LHCN-M2 (cell line): ENCODE data around the gene SLC3A2. TPM values are rescaled to one million over a fixed set of nuclear protein-coding genes. Genes with fewer than 3 reads are reported as not detected.
A peak's percentile ranks its signal among the peaks of the same experiment; 100 is the strongest.

Source experiments
- DNase-seq: peaks from one replicate; pipeline ENCODE4 v3.0.0-alpha.2; 2012; ENCODE audit warnings: low read depth
- total RNA-seq: library from RNA; depleted of rRNA; stranded (reverse); fragments of >200 nt; gene quantifications from 2 replicates; pipeline ENCODE4 v1.2.3, GENCODE V29; 2014

The SLC3A2 gene
- total RNA-seq, 1 experiment from 2014 or later = 132 TPM

DNA sequence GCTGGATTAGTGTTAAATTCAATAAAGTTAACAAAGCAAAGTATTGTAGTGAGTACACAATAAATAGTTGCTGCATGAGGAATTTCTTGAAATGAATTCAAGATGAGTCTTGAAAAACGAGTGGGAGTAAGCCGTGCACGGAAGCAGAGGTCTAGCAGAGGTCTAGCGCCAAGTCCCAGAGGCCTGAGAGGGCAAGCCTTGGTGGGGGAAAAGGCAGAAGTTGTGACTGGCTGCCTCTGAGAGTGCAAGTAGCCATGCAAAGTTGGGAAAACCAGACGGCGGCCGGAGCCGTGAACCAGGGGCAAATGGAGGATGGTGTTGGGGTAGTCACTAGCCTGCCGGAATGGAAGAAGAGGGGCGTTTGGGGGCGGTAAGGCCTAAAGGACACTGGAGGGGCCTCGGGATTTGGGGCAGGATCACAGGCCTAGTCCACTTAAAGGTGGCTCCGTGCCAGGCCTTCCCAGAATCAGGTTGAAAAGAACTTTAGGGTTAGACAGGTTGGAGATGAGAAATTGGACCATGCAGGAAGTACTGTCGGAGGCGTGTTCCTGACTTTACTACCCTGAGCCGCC, 379 bp upstream of the SLC3A2 start:
- DNase-seq = peak; percentile 78

DNA sequence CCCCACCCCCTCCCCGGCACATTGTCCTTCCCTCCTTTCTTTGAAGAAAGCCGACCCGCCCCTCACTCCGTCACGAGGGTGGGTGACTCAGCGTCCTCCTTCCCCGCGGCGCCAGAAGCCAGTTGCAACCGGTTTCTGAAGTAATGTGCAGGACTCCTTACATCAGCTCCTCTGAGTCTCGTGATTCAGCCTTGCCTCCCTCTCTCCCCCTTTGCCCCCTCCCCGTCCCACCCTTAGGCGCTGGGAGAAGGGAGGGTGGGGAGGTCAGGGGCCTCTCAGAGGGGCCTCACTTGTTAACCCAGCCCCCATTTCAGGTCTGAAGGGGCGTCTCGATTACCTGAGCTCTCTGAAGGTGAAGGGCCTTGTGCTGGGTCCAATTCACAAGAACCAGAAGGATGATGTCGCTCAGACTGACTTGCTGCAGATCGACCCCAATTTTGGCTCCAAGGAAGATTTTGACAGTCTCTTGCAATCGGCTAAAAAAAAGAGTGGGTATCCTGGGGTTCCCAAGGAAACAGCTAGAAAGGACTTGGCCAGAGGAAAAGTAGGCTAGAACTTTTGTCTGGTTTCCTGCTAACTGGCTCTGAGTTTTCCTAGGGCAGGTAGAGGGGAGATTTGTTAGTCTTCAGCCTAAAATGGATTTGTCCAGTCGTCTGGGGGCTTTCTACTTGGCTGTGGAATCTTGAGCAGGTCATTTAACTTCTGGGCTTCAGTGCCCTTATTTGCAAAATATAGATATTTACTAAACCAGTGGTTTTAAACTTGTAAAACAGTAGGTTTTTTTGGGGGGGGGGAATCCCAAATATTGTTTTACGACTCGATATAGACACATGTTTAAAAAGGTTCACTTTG, 1.1 kb downstream of the SLC3A2 start:
- peak; percentile 96 for DNase-seq

DNA sequence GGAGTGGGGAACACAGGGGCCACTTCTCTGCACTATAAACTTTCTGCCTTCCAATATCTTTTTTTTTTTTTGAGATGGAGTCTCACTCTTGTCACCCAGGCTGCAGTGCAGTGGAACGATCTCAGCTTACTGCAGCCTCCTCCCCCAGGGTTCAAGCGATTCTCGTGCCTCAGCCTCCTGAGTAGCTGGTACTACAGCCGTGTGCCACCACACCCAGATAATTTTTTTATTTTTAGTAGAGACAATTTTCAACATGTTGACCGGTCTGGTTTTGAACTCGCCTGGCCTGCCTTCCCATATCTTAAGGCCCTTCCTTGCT, 1.7 kb downstream of the SLC3A2 start:
- no peak for DNase-seq

DNA sequence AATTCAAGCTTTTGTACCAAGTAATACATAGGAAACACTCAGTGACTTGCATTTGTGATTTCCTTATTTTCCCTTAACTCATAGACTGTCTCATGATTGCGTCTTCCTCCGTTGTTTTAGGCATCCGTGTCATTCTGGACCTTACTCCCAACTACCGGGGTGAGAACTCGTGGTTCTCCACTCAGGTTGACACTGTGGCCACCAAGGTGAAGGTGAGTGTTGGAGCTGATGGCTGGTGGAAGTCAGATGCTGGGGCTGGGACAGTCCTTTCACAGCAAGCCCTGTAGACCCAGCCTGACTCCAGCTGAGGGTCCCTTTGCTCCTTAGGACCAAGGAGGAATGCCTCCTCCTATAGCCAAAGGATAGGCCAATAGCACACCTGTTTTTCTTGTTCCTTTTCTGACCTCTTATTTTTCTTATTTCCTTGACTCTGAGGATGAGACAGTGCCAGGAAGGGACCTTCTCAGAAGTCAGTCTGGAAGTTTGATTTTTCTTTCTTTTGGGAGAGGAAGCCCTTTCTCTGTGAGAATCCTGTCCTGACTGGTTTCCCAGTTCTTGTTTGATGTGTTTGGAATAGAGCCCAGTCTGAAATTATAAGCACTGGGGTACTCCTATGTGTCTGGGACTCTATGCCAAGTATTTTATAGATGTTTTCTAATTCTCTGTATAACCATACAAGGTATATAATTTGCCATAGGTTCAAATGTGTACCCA, 2.2 kb downstream of the SLC3A2 start:
- DNase-seq = no peak

DNA sequence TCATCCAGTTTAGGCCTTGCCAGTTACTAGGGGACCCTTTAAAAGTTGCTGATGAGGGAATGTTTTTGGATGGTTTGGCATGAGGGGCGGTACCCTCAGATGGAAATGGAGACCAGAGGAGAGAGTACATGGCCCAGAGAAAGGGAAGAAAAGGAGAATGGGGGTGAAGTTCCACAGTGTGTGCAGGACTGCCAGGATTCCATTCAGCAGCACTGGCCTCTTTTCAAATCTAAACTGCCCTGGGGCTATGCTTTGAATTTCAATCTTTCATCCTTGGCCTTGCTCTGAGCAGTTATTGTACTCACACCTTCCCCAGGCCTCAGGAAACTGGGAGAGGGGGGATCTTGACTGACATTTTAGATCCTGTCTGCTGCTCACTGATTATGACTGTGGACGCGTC, 3.0 kb downstream of the SLC3A2 start:
- no peak for DNase-seq

DNA sequence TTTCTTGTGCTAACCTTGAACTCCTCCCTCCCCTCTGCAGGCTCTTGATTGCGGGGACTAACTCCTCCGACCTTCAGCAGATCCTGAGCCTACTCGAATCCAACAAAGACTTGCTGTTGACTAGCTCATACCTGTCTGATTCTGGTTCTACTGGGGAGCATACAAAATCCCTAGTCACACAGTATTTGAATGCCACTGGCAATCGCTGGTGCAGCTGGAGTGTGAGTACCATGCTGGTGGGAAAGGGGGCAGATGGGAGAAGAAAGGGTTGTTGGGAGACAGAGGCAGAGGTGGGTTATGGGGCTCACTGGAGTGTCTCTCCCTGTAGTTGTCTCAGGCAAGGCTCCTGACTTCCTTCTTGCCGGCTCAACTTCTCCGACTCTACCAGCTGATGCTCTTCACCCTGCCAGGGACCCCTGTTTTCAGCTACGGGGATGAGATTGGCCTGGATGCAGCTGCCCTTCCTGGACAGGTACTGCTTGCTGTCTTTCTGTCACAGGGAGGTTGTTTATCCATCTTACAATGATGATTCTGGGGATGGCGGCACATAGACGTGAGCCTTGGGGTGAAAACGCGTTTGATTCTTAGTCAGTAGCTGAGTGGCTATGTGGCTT, 4.5 kb downstream of the SLC3A2 start:
- DNase-seq = no peak

DNA sequence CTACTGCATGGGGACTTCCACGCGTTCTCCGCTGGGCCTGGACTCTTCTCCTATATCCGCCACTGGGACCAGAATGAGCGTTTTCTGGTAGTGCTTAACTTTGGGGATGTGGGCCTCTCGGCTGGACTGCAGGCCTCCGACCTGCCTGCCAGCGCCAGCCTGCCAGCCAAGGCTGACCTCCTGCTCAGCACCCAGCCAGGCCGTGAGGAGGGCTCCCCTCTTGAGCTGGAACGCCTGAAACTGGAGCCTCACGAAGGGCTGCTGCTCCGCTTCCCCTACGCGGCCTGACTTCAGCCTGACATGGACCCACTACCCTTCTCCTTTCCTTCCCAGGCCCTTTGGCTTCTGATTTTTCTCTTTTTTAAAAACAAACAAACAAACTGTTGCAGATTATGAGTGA, 7.7 kb downstream of the SLC3A2 start:
- DNase-seq = no peak

DNA sequence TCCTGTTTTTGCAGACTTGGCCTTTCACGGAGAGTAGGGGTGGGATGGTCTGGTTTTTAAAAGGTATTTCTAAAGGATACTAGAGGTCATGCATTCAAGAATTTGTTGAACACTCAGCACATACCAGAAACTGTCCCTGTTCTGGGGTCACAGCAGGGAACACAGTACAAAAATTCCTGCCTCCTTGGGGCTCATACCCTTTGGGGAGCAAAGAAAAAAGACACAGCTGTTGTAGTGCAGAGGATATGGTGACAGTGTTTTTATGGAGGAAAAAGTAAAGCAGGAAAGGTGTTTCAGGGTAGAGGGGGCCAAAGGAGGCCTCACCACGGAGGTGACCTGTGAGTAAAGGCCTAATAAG, 8.4 kb downstream of the SLC3A2 start:
- no peak for DNase-seq

DNA sequence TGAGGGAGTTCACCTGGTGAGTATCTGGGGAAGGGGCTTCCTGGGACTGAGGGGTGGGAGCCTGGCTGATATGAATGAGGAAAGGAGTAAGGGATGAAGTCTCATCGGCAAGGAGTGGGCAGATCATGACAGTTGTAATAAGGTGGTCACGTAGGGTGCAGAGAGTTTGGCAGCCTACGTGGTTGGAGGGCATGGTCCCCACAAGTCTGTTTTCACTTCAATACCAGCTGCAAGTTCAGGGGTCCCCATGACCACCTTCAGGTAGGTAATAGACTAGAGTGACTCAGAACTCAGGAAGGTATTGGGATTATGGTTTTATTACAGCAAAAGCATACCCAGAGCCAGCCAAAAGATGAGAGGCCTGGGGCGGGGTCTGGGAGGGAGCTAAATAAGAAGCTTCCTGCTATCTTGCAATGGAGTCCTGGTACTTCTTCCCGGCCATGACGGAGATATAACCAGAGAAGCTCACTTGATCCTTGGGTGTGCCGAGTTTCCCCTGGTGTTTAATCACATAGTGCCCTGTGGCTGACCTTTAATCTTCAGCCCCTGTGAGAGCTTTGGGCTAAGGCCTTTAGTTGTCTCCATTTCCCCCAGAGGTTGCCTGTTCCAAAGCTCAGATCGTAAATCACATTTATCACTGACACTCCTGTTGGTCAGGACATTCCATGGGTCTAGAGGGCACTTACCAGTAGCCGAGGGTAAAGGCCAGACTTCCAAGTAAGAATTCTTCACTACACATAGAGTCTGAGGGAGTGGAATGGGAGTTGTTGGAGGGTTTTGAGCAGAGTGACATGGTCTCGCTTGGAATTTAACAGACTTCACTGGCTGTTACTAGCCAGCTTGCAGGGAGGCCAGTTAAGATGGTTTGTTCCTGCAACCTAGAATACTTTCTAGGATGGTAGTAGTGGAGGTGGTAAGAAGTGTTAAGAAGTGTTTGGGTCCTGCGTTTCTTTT, 9.1 kb downstream of the SLC3A2 start:
- peak; percentile 64 for DNase-seq

DNA sequence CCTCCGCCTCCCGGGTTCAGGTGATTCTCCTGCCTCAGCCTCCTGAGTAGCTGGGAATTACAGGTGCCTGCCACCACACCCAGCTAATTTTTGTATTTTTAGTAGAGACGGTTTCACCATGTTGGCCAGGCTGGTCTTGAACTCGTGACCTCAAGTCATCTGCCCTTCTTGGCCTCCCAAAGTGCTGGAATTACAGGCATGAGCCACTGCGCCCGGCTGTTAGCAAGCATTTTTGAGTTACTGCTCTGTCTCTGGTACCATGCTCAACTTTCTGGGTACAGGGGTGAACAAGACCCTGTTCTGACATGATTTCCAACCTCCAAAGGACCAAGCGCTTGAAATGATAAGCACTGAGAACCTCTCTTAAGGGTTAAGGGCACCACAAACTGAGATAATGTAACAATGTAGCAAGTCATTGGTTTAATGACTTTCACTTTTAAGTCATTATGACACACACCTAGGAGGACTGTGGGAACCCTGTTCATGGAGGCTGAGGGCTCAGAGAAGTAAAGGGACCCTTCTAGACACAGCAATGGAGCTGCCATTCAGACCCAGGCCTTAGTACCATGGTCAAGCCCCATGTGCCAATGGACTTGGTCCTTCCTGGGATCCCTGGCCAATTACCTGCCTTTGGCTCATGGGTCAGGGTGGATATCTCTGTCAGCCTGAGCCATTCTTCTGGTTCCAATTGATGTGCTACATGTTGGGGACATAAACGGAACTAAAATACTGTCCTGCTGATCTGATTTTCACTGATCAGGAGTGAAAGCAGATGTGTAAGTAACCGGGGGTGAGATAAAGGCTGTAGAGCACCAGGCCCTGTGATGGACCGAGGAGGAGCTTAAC, 11.6 kb downstream of the SLC3A2 start:
- no peak for DNase-seq

DNA sequence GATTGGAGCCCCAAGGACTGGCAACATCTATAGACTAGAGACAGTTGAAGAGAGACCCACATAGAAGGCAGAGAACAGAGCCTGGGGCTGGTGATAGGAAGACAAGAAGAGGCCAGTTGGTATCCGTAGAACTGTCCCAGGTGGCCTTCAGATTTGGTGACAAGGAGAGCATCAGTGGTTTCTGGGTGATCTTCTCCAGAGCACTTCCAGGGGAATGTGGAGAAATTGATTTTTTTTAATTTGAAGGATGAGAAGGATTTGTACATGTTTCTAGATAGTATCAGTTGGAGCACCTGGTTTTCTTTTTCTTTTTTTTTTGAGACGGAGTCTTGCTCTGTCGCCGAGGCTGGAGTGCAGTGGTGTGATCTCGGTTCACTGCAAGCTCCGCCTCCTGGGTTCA, 14.8 kb downstream of the SLC3A2 start:
- DNase-seq = no peak

DNA sequence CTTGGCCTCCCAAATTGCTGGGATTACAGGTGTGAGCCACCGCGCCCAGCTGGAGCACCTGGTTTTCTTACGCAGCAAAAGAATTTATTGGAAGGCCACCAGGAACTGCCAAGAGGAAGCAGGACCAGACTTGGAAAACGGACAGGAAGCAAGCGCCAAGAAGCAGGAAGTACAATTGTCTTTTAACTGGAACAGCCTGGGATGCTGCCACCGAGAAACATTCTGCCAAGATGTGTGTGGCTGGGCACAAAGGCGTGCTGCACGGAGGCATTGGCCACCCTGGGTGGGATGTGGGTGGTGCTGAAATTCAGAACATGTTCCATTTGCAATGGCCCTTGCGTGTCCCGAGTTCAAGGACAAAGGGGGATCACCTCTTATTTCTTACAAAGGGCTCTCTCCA, 15.4 kb downstream of the SLC3A2 start:
- DNase-seq = no peak

DNA sequence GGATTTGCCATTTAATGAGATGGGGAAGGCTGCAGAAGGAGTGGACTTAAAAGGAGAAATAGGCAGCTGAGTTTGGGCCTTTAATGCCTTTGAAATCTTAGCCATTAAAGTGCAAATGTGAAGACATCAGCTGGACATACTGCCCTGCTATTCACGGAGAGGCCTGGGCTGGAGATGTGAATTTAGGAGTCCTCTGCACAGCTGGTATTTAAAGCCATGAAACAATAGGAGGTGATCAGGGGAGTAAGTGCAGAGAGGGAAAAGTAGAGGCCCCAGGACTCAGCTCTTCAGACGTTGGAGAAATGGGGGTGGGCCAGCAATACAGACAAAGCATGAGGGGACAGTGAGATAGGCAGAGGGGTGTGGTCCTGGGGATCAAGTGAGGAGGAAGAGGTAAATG, 16.6 kb downstream of the SLC3A2 start:
- DNase-seq = no peak

DNA sequence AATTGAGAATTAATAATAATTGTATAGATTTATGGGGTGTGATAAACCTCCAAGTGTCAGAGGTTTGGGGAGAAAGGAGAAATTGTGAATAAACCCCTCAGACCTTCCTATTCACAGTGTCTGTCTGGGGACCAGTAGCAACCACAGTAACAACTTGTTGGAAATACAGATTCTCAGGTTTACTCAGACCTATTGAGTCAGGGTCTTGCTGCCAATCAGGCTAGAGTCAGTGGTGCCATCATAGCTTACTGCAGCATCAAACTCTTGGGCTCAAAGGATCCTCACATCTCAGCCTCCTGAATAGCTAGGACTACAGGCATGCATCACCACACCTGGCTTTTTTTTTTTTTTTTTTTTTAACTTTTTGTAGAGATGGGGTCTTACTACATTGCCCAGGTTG, 17.3 kb downstream of the SLC3A2 start:
- DNase-seq = no peak

DNA sequence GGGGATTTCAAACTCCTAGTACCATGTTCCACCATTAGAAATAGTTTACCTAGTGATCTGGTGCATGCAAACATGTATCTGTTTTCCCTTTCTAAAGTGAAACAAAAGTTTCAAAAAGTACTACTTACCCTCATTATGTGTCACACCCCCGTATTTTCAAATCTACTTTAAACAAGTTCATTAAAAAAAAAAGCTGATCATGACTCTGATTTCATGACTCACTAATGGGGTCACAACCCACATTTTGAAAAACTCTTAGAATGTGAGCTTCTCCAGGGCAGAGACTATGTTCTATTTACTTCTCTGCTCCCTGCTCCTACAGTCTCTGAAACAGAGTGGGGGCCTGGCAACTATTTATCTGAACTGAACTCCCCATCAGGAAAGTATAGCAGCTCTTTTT, 22.2 kb downstream of the SLC3A2 start:
- DNase-seq = peak; percentile 20

DNA sequence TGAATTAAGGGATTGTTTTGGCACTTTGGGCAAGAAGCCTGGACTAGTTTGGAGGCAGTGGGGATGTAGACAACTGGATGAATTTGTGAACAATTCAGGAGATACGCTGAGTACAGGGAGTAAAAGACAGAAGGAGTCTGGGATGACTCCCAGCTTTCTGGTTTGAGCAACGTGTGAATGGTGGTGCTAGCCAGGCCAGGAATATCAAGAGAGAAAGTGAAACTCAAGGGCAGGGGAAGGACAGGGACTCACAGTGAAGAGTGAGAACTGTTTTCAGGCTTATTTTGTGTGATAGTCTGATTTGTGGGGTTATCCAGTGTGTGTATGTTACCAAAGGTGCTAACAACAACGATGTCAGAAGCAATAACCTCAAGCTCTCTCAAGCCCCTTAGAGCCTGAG, 24.6 kb downstream of the SLC3A2 start:
- no peak for DNase-seq

DNA sequence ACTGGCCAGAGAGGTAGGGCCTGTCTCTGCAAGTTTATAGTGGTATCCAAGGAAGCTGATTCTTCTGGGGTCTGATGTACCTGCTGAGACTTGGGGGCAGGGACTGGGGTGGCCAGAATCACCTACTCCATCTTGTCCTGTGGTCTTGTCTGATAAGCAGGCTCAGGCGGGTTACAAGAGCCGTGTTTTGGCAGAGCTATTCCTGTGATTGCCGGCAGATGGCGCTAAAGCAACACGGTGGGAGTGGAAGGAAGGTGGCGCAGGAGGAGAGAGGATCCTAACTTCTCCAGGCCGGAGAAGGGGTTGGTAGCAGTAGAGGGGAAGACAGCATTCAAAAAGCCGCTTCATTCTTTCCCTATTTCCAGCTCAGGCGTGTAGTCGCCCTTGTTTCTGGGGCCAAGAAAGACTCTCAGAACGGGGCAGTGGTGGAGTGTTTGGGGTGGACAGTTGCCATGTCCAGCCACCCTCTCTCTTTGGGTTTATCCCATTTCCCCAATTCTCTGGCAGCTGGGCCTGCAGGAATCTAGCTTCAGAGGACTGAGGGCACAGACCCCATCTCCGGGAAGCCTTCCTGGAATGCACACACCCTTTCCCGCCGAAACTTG, 25.3 kb downstream of the SLC3A2 start:
- DNase-seq = peak; percentile 74

DNA sequence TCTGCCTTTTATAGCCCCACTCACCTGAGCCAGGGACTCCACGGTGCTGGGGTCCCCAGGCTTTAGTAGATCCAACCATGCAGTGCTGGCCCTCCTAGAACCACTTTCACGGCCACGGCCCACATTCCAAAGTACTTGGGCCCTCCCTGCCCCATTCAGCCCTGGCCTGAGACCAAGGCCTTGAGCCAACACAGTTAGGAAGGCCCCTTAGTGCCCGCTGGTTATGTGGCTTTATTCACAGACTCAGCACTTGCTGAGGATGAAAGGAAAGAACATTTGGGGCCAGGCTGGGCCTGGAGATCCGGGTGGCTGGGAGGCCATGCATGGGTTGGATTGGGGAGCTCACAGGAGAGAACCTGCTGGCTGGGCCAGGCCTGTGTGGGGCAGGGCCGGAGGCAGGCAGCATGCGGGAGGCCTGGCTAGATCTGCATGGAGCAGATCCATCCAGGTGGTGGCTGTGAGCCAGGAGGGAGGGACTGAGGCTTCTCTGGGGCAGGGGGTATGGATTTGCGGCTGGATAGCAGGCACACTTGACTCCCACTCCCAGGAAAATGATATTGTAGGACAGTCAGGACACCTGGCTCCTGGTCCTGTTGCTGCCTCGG, 27.9 kb downstream of the SLC3A2 start:
- DNase-seq = no peak

DNA sequence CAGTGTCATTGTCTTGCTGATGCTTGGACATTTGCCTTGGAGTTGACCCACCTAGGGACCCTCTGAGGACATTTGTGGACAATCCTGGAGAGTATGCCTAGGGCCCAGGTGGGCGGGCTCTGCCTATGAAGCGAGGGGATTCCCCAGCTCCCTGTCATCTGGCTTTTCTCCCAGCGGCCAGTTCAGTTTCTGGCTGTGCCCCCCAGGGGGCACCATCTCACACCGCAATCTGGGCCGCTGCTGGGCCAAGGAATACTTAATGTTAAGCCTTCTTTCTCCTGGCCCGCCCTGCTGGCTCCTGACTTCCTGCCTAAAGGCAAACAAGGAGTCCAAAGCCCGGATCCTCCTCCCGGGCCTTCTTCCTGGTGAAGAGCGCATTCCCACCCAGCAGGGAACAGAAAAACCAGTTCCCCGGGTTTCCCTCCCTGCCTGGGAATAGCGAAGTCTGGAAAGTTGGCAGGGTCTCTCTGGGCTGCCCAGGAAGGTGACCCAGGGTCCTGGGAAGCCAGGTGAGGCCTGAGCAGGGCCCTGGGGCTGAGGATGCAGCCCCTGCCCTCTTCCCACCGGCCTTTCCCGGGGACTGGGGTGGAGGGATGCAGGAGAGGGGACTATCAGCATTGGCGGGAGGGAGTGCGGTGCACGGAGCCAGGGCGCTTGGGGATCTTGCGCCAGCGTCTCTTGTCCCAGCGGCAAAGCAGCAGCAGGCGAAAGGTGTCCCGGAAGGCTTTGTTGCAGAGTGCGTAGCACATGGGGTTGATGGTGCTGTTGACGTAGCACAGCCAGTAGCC, 28.6 kb downstream of the SLC3A2 start:
- peak; percentile 36 for DNase-seq
